Spleen (tissue), 11 donors: ENCODE results near the gene COQ9. TPM values are rescaled to one million over a fixed set of nuclear protein-coding genes. Genes with fewer than 3 reads are reported as not detected.

Experiments
- DNase-seq: peaks from one replicate; pipeline ENCODE4 v3.0.0-alpha.2; 2020
- H3K27ac ChIP-seq, 8 donors: fragments of 200-600 bp; sonication (generic) in 7 of 8; 1 replicate in 4 of 8; 2 replicates in 4 of 8; pipeline versions ENCODE4 v1.5.0 to v1.8.0; 2016 to 2021; ENCODE audit warnings: inconsistent platforms in 4 of 8, mild to moderate bottlenecking in 4 of 8, moderate library complexity in 1 of 8
- H3K27me3 ChIP-seq, 7 donors: fragments of 200-600 bp; sonication (generic) in 6 of 7; replicated peaks in 1 of 7; 1 replicate in 4 of 7; 2 replicates in 3 of 7; pipeline versions ENCODE4 v1.5.0 to v1.8.0; 2016 to 2021; ENCODE audit warnings: inconsistent platforms in 3 of 7, mild to moderate bottlenecking in 1 of 7
- H3K36me3 ChIP-seq, 6 donors: fragments of 200-600 bp; sonication (generic) in 5 of 6; 1 replicate in 4 of 6; 2 replicates in 2 of 6; pipeline versions ENCODE4 v1.5.0 to v1.8.0; 2016 to 2021; ENCODE audit warnings: inconsistent platforms in 2 of 6
- H3K4me1 ChIP-seq, 6 donors: fragments of 200-600 bp; sonication (generic) in 5 of 6; 1 replicate in 3 of 6; 2 replicates in 3 of 6; pipeline versions ENCODE4 v1.5.0 to v1.8.0; 2016 to 2021; ENCODE audit warnings: inconsistent platforms in 3 of 6
- H3K4me3 ChIP-seq, 8 donors: fragments of 200-600 bp; sonication (generic) in 7 of 8; 1 replicate in 4 of 8; 2 replicates in 4 of 8; pipeline versions ENCODE4 v1.5.0 to v1.8.0; 2016 to 2021; ENCODE audit warnings: inconsistent platforms in 4 of 8, mild to moderate bottlenecking in 4 of 8, moderate library complexity in 2 of 8
- H3K9me3 ChIP-seq, 8 donors: fragments of 200-600 bp; sonication (generic) in 7 of 8; 1 replicate in 4 of 8; 2 replicates in 4 of 8; pipeline versions ENCODE4 v1.5.0 to v1.8.0; 2016 to 2021; ENCODE audit warnings: inconsistent platforms in 4 of 8
- POLR2A ChIP-seq, 3 donors: fragments of 450-650 bp; IDR thresholded peaks; one replicate each; pipeline ENCODE4 v1.5.1; 2017; ENCODE audit warnings: antibody characterized with exemption in 3 of 3, mild to moderate bottlenecking in 1 of 3
- POLR2AphosphoS5 ChIP-seq, 3 donors: sonication (generic); formaldehyde crosslinking; IDR thresholded peaks; one replicate each; pipeline ENCODE4 v1.5.1; 2017; ENCODE audit warnings: antibody characterized with exemption in 3 of 3
- WGBS, 5 donors: extraction: QIAGEN DNeasy Blood & Tissue Kit in 3 of 5; methylation state at CpG; one replicate each; pipeline versions ENCODE4 v1.1.5 to v1.1.7; 2013 to 2018; 5-methylcytosine and 5-hydroxymethylcytosine counted together
- intact Hi-C: fragments of 100-400 bp; cut with DNase I; formaldehyde crosslinking; loops from one replicate; pipeline ENCODE4 v1.15.0; 2023; ENCODE audit warnings: low total_unique reads
- polyA plus RNA-seq, 3 donors: library from polyadenylated mRNA; stranded (reverse); fragments of 200-250 nt; gene quantifications; one replicate each; pipeline ENCODE4 v1.2.1, GENCODE V29; 2013
- total RNA-seq, 7 donors: library from RNA; depleted of rRNA in 3 of 7; stranded (reverse); fragments of >200 nt in 3 of 7; fragmentation: NEBNext Ultra II Directional in 4 of 7; extraction: Animal tissue kit (Norgen Biotek cat#: 25700) in 4 of 7; gene quantifications; one replicate each; pipeline versions ENCODE4 v1.1.0 to v1.2.1, GENCODE V29; 2016 to 2021
- TF ChIP-seq, protein P1 (sequence below), 11 experiments: fragments of 200-600 bp in 7 of 11; fragments of 450-650 bp in 4 of 11; sonication (generic) in 4 of 11; IDR thresholded peaks in 8 of 11; conservative IDR thresholded peaks in 3 of 11; 1 replicate in 7 of 11; 2 replicates in 4 of 11; pipeline versions ENCODE4 v1.4.0 to v1.8.0; 2016 to 2021; ENCODE audit warnings: antibody characterized with exemption in 11 of 11, inconsistent platforms in 4 of 11, mild to moderate bottlenecking in 1 of 11
- donor health status: healthy with polysubstance abuse.
- donor health status: DM: no; HTN: no; CAD: no; lungs with moderate emphysema.
- donor health status: DM: no; HTN: no; CAD: no.
- donor health status: Bipolar disorder and iron deficiency.
- donor health status: healthy.
- donor health status: DM: no; HTN: no; CAD: no.
- donor health status: DM: yes; HTN: yes; CAD: no.

COQ9 gene
- total and polyA plus RNA-seq, 10 donors = 25.8 to 39.9 (median 31.4) TPM

DNA sequence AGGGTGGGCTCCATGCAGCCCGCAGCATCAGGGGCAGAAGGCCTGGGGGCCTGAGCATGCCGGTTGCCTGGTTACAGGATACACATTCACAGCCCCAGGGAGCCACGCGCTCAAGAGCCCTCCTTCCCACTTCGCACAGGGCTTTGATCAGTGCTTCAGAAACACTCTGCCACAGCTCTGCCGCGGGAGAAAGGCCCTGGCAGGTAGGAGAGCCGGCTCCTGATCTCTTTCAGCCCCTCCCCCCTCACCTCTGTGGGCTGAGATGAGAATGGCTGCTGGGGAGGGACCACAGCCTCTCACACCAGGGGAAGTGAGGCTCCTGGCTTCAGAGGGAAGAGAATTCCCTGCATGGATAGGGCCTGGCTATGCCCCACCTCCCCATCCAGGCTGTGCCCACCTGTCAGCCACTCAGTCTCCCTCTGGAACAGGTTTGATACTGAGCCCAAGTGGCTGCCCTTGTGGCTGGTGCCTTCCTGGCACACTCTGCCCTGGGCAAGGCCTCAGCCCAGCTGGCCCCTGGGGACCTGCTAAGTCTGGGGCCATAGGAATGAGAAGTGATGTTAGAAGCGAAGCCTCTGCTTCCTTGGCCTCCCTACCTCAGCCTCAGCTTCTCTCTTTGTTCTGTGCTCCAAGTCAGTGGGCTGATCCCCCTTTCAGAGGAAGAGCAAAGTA, 30.4 kb downstream of the COQ9 start:
- peaks cover 0 to 26% (median 6%) of the 10 kb centered on the region in 6 donors for H3K36me3 ChIP-seq
- 61 to 76% (median 62%) methylated on average over 7 to 9 of the region's 9 CpGs for WGBS, 5 donors
- peaks cover 0 to 16% (median 0%) of the 10 kb centered on the region in 7 donors for H3K27me3 ChIP-seq
- TF ChIP-seq POLR2AphosphoS5 (IDR thresholded peaks at IDR 0.05) = no peak
- TF ChIP-seq POLR2A (IDR thresholded peaks at IDR 0.05) = no peak
- TF ChIP-seq, protein P1, sequence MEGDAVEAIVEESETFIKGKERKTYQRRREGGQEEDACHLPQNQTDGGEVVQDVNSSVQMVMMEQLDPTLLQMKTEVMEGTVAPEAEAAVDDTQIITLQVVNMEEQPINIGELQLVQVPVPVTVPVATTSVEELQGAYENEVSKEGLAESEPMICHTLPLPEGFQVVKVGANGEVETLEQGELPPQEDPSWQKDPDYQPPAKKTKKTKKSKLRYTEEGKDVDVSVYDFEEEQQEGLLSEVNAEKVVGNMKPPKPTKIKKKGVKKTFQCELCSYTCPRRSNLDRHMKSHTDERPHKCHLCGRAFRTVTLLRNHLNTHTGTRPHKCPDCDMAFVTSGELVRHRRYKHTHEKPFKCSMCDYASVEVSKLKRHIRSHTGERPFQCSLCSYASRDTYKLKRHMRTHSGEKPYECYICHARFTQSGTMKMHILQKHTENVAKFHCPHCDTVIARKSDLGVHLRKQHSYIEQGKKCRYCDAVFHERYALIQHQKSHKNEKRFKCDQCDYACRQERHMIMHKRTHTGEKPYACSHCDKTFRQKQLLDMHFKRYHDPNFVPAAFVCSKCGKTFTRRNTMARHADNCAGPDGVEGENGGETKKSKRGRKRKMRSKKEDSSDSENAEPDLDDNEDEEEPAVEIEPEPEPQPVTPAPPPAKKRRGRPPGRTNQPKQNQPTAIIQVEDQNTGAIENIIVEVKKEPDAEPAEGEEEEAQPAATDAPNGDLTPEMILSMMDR (IDR thresholded peaks at IDR 0.05 in 8 of 11, conservative IDR thresholded peaks at IDR 0.05 in 3 of 11) = no peak
- no peak overlapping the region for H3K4me3 ChIP-seq
- intact Hi-C loops = no loop called here
- peaks cover 13 to 80% (median 55%) of the 10 kb centered on the region in 6 donors for H3K4me1 ChIP-seq
- peak overlapping the region in 2 of 8 donors; percentile 7 to 14 for H3K27ac ChIP-seq
- H3K9me3 ChIP-seq = no peaks in the 10 kb centered on the region
- peak; percentile 58 for DNase-seq

DNA sequence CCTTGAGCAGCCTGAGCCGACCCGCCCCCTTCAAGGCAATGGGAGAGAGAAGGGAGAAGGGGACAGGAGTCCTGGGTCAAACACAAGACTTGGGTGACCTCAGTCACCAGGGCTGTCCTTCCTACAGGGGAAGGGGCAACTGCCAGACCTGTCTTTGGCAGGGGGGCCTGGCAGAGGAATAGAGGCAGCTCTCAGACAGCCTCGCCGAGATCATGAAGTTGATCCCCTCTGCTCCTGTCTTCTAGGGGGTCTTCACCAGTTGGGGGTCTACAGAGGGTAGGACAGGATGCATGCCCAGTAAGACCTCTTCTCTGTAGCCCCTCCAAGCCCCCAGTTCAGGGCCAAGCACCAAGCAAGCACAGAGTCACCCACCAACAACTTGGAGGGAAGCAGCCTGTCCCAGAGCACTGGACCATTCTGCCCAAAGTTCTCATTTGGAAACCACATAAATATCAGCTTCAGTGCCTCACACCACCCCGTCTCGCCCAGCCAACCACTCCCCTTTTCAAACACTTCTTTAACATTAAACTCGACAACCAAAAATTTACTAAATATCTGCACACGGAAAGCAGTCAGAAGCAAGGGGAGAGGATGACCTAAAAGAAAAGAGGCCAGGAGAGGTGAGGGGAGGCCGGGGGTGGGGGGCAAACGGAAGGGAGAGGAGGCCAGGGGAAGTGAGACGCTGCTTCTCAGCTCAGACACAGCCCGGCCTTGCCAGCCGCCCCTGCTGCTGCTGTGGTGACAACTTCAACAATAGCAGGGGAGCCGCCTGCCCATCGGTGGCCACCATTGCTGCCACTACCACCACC, 31.3 kb downstream of the COQ9 start:
- no peaks in the 10 kb centered on the region for H3K9me3 ChIP-seq
- WGBS, 5 donors = 32 to 38% (median 36%) methylated on average over 13 to 15 of the region's 15 CpGs
- peaks cover 0 to 16% (median under 1%) of the 10 kb centered on the region in 6 donors for H3K36me3 ChIP-seq
- peak; percentile 37 for DNase-seq
- intact Hi-C loops = no loop called here
- TF ChIP-seq POLR2A (IDR thresholded peaks at IDR 0.05) (no peak), POLR2AphosphoS5 (IDR thresholded peaks at IDR 0.05) (no peak)
- TF ChIP-seq, protein P1 (IDR thresholded peaks at IDR 0.05 in 8 of 11, conservative IDR thresholded peaks at IDR 0.05 in 3 of 11) = no peak
- H3K27ac ChIP-seq = peak overlapping the region in 4 of 8 donors; percentile 45 to 60 (median 50)
- peak overlapping the region; percentile 13 to 58 (median 32) for H3K4me3 ChIP-seq
- peaks cover 13 to 71% (median 50%) of the 10 kb centered on the region in 6 donors for H3K4me1 ChIP-seq
- H3K27me3 ChIP-seq = peaks cover 0 to 16% (median 0%) of the 10 kb centered on the region in 7 donors

DNA sequence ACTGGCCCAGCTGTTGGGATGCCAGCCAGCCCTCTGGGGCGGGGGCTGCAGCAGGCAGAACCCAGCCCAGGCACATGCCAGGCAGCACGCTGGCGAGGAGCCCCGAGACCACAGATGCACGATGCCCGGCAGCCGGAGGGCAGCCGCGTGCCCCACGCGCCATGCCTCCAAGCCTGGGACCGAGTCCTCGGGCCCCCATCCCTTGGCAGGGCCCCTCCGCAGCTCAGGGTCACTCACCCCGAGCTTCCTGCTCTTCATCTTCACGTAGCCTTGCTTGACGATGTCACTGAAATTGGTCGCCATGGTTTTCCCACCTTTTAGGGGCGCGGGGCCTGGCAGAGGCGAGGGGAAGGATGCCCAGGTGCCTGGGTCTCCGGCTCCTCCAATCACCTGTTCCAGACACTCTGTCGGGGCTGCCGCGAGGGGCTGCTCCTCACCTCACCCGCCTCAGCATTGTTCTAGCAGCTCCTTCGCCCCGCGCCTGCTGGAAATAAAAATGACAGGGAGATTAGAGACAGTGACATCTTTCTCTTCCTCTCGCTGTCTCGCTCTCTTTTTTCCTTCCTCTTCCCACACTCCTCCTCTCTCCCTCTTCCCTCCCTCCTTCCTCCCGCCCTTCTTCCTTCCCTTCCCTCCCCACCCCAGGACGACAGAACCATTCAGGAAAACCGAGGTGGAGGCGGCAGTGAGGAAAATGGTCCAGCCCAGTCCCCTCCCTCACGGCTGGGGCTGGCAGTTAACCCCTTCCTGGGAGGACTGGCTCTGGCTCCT, 32.1 kb downstream of the COQ9 start:
- H3K4me3 ChIP-seq = peak overlapping the region; percentile 13 to 58 (median 32)
- H3K36me3 ChIP-seq = peaks cover 0 to 9% (median 0%) of the 10 kb centered on the region in 6 donors
- 18 to 33% (median 30%) methylated on average over 28 to 36 of the region's 36 CpGs for WGBS, 5 donors
- no peaks in the 10 kb centered on the region for H3K9me3 ChIP-seq
- peaks cover 0 to 16% (median 0%) of the 10 kb centered on the region in 7 donors for H3K27me3 ChIP-seq
- TF ChIP-seq POLR2A (IDR thresholded peaks at IDR 0.05) = no peak
- peak in 1 of 3 donors; percentile 28 for TF ChIP-seq POLR2AphosphoS5 (IDR thresholded peaks at IDR 0.05)
- TF ChIP-seq, protein P1 (IDR thresholded peaks at IDR 0.05 in 8 of 11, conservative IDR thresholded peaks at IDR 0.05 in 3 of 11) = no peak
- intact Hi-C loops = no loop called here
- peaks cover 13 to 68% (median 52%) of the 10 kb centered on the region in 6 donors for H3K4me1 ChIP-seq
- peak overlapping the region in 5 of 8 donors; percentile 45 to 61 (median 54) for H3K27ac ChIP-seq
- DNase-seq = peak; percentile 78
